Keratinocyte (primary cell): ENCODE measurements around the gene SUGT1. TPM values are rescaled to one million over a fixed set of nuclear protein-coding genes. Genes with fewer than 3 reads are reported as not detected.

Source experiments
- DNase-seq: peaks from one replicate; pipeline ENCODE4 v3.0.0-alpha.2; 2011; ENCODE audit warnings: low read depth, missing footprints, low spot score
- FAIRE-seq: peaks from 2 replicates; lab custom pipeline; 2011; peaks lifted over from hg19 to GRCh38; lab: Jason Lieb, UNC
- H2AFZ ChIP-seq: 2 replicates; pipeline ENCODE4 v1.6.0; 2012; ENCODE audit warnings: low read length, control low read depth, inconsistent platforms; ENCODE audit not compliant: control insufficient read depth
- H3K27ac ChIP-seq: 2 replicates; pipeline ENCODE4 v1.5.1; 2011; ENCODE audit warnings: low read length; ENCODE audit not compliant: control insufficient read depth, insufficient read depth
- H3K27me3 ChIP-seq: 3 replicates; pipeline ENCODE4 v1.6.0; 2011; ENCODE audit warnings: low read length; ENCODE audit not compliant: control insufficient read depth, insufficient read depth; ENCODE audit errors: extremely low read depth
- H3K36me3 ChIP-seq, 2 experiments: 2 replicates in 1 of 2; 3 replicates in 1 of 2; pipeline ENCODE4 v1.5.1; 2011; ENCODE audit warnings: low read length in 2 of 2, mild to moderate bottlenecking in 1 of 2; ENCODE audit not compliant: control insufficient read depth in 2 of 2, insufficient read depth in 2 of 2; ENCODE audit errors: extremely low read depth in 1 of 2
- H3K4me1 ChIP-seq: 3 replicates; pipeline ENCODE4 v1.5.1; 2011; ENCODE audit warnings: low read length; ENCODE audit not compliant: control insufficient read depth, insufficient read depth; ENCODE audit errors: extremely low read depth
- H3K4me2 ChIP-seq: 3 replicates; pipeline ENCODE4 v1.6.0; 2011; ENCODE audit warnings: low read depth, low read length; ENCODE audit not compliant: control insufficient read depth, insufficient read depth; ENCODE audit errors: extremely low read depth
- H3K4me3 ChIP-seq, 3 experiments: fragments of 200-600 bp in 1 of 3; sonication (generic) in 1 of 3; 2 replicates in 2 of 3; 3 replicates in 1 of 3; pipeline ENCODE4 v1.5.1; 2011 to 2016; ENCODE audit warnings: low read length in 3 of 3, mild to moderate bottlenecking in 3 of 3, control low read depth in 2 of 3, inconsistent platforms in 1 of 3, low read depth in 1 of 3, mixed read lengths in 1 of 3, mixed run types in 1 of 3, moderate library complexity in 1 of 3; ENCODE audit not compliant: control insufficient read depth in 2 of 3, insufficient read depth in 2 of 3; ENCODE audit errors: extremely low read depth in 1 of 3
- H3K79me2 ChIP-seq: 2 replicates; pipeline ENCODE4 v1.6.0; 2012; ENCODE audit warnings: low read length; ENCODE audit not compliant: control insufficient read depth, insufficient read depth
- H3K9ac ChIP-seq: 3 replicates; pipeline ENCODE4 v1.6.0; 2011; ENCODE audit warnings: low read length; ENCODE audit not compliant: control insufficient read depth, insufficient read depth; ENCODE audit errors: extremely low read depth
- H3K9me1 ChIP-seq: 3 replicates; pipeline ENCODE4 v1.6.0; 2011; ENCODE audit warnings: low read length; ENCODE audit not compliant: control insufficient read depth, insufficient read depth; ENCODE audit errors: extremely low read depth
- H3K9me3 ChIP-seq: 2 replicates; pipeline ENCODE4 v1.5.1; 2012; ENCODE audit warnings: low read depth, low read length; ENCODE audit not compliant: control insufficient read depth
- H4K20me1 ChIP-seq: 3 replicates; pipeline ENCODE4 v1.6.0; 2011; ENCODE audit warnings: low read length; ENCODE audit not compliant: control insufficient read depth, insufficient read depth; ENCODE audit errors: extremely low read depth
- CTCF ChIP-seq, 3 experiments: IDR thresholded peaks in 1 of 3; conservative IDR thresholded peaks in 1 of 3; optimal IDR thresholded peaks in 1 of 3; 2 replicates in 2 of 3; 3 replicates in 1 of 3; pipeline versions ENCODE3 to v1.5.1; 2011; ENCODE audit warnings: low read length in 3 of 3, mild to moderate bottlenecking in 3 of 3, moderate library complexity in 2 of 3, control low read depth in 1 of 3, inconsistent platforms in 1 of 3; ENCODE audit not compliant: insufficient read depth in 2 of 3; ENCODE audit errors: extremely low read depth in 1 of 3
- EZH2 ChIP-seq: IDR thresholded peaks from one replicate; pipeline ENCODE4 v1.6.1; 2012; ENCODE audit warnings: inconsistent platforms, mild to moderate bottlenecking, low read length, moderate library complexity
- dilution Hi-C: fragments of 300-500 bp; cut with MboI; formaldehyde crosslinking; loops from one replicate; pipeline ENCODE4 v1.7.0; 2020; ENCODE audit warnings: low sequenced_read_pairs; ENCODE audit not compliant: extremely low pct_ligation_motif_present
- polyA plus RNA-seq, 5 experiments: library from polyadenylated mRNA; depleted of rRNA in 3 of 5; stranded (reverse) in 3 of 5; stranded (forward) in 1 of 5; unstranded in 1 of 5; fragments of >200 nt; gene quantifications; 1 replicate in 1 of 5; 2 replicates in 3 of 5; 3 replicates in 1 of 5; pipeline versions ENCODE4 v1.2.1 to v1.2.3, GENCODE V29; 2011 to 2012; ENCODE audit warnings: missing spikeins in 2 of 5, low read depth in 1 of 5, low replicate concordance in 1 of 5

SUGT1 gene
- polyA plus RNA-seq, 1 donor (not counting 4 experiments of a cell fraction or from before 2014, with no cell fraction given): 43.9 TPM

DNA sequence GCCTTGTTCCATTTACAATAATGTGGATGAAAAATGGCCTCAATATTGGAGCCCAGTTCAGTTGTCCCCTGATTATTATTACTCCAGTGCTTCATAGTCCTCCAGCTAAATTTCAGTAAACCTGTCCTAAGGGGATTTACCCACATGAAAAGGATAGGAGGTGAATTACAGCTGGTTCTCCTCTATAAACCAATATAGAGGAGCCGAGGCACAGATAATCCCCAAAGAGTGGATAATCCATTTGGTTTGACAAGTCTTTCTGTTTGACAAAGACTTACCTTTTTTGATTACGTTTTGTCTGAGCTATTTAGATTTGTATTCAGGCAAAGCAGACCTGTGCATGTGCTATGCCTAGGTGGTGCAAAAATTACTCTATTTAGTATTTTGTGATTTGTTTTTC is 84.3 kb downstream of the SUGT1 start:
- Histone ChIP-seq H3K4me3 (no peak overlapping the region), H3K4me2 (no peak overlapping the region), H3K27me3 (peaks cover 34% of the 10 kb centered on the region), H3K79me2 (no peaks in the 10 kb centered on the region), H3K36me3 (no peaks in the 10 kb centered on the region), H2AFZ (no peak overlapping the region), H3K9ac (no peak overlapping the region), H3K9me1 (no peaks in the 10 kb centered on the region), H3K27ac (no peak overlapping the region), H3K4me1 (no peaks in the 10 kb centered on the region), H3K9me3 (no peaks in the 10 kb centered on the region), H4K20me1 (no peaks in the 10 kb centered on the region)
- dilution Hi-C loops: no loop called here
- no peak for TF ChIP-seq EZH2
- TF ChIP-seq CTCF (optimal IDR thresholded peaks at IDR 0.05 in 1 of 3, IDR thresholded peaks at IDR 0.05 in 1 of 3, conservative IDR thresholded peaks at IDR 0.05 in 1 of 3; ENCODE audit: extremely low read depth in 1 of 3, insufficient read depth in 2 of 3, low read length in 3 of 3): no peak
- FAIRE-seq: no peak
- DNase-seq: no peak

- Histone ChIP-seq H2AFZ (no peak overlapping the region), H3K4me2 (no peak overlapping the region), H3K27ac (no peak overlapping the region), H3K27me3 (peaks cover 34% of the 10 kb centered on the region), H3K4me3 (no peak overlapping the region), H3K9me3 (no peaks in the 10 kb centered on the region), H3K9ac (no peak overlapping the region), H4K20me1 (no peaks in the 10 kb centered on the region), H3K36me3 (no peaks in the 10 kb centered on the region), H3K4me1 (no peaks in the 10 kb centered on the region), H3K79me2 (no peaks in the 10 kb centered on the region), H3K9me1 (no peaks in the 10 kb centered on the region)
- dilution Hi-C loops: no loop called here
- DNase-seq: no peak
- no peak for TF ChIP-seq CTCF (optimal IDR thresholded peaks at IDR 0.05 in 1 of 3, IDR thresholded peaks at IDR 0.05 in 1 of 3, conservative IDR thresholded peaks at IDR 0.05 in 1 of 3; ENCODE audit: extremely low read depth in 1 of 3, insufficient read depth in 2 of 3, low read length in 3 of 3)
- no peak for FAIRE-seq
Observed at GRCh38 chr13:52737451-52737850, 84.8 kb downstream of the SUGT1 start.
